ENCODE measurements around the gene GCK.

Gene GCK

DNA sequence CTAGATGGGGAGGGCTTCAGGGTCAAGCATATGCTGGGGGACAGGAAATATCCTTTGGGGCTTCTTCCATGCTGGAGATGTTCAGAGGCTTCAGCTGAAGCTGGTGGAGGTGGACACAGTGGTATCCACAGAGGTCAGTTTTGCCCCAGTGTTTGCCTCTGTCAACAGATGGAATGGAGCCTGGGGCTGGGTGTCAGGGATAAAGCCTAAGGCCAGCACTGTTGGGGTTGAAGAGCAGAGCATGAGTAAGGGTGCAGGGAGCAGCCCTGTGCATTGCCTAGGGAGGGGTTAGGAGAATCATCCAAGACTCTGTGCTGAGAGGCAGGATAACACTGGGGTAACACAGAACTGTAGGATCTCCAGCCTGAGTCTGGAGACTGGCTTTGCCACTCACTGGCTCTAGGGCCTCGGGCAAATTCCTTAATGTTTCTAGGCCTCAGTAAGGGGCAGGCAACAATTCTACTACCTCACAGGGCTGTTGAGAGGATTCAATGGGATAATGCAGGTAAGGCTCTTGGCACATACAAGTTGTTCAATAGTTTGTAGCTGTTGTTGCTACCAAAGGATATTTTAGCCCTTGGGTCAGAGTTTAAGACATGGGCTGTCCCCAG is 26.3 kb downstream of the GCK start:
- TF ChIP-seq, protein P1, sequence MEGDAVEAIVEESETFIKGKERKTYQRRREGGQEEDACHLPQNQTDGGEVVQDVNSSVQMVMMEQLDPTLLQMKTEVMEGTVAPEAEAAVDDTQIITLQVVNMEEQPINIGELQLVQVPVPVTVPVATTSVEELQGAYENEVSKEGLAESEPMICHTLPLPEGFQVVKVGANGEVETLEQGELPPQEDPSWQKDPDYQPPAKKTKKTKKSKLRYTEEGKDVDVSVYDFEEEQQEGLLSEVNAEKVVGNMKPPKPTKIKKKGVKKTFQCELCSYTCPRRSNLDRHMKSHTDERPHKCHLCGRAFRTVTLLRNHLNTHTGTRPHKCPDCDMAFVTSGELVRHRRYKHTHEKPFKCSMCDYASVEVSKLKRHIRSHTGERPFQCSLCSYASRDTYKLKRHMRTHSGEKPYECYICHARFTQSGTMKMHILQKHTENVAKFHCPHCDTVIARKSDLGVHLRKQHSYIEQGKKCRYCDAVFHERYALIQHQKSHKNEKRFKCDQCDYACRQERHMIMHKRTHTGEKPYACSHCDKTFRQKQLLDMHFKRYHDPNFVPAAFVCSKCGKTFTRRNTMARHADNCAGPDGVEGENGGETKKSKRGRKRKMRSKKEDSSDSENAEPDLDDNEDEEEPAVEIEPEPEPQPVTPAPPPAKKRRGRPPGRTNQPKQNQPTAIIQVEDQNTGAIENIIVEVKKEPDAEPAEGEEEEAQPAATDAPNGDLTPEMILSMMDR (IDR thresholded peaks at IDR 0.05; ENCODE audit: borderline replicate concordance, extremely low read depth, low read length, poor library complexity, severe bottlenecking), result no peak
- TF ChIP-seq EZH2 (IDR thresholded peaks at IDR 0.05; ENCODE audit: borderline replicate concordance, low read depth, low read length, severe bottlenecking), result no peak
- no peak overlapping the region for H3K27ac ChIP-seq (ENCODE audit: low read length)
- no peak for DNase-seq

DNA sequence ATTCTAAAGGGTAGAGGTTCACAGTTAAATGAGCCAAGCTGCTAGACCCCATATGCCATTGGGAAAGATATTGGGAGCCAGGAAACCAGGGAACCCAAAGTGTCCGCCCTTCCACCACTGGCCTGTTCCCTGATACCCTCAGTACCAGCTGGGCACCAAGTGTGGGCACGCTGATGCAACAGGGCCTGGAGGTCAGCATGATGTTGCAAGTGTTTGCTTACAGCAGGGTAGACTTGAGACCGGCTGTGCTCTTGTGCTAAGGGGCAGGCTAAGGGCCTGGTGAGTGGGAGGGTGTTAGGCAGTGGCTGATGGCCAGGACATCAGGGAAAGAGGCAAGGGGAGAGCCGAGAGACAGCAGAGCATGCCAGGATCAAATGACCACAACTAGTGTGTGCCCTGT is 27.1 kb downstream of the GCK start:
- H3K36me3 ChIP-seq (ENCODE audit: insufficient read depth, low read length), result no peaks in the 10 kb centered on the region
- H3K79me2 ChIP-seq (ENCODE audit: insufficient read depth, low read length), result no peaks in the 10 kb centered on the region
- ATAC-seq (ENCODE audit: insufficient read depth, low read depth) (no peak), DNase-seq (no peak)
- no peak overlapping the region for H3K4me3 ChIP-seq (ENCODE audit: low read depth in 1 of 2, low read length in 2 of 2)
- H3K9me3 ChIP-seq (ENCODE audit: insufficient read depth, low read length, severe bottlenecking), result no peaks in the 10 kb centered on the region
- H3K9ac ChIP-seq (ENCODE audit: low read depth, low read length), result no peak overlapping the region
- no peak overlapping the region for H2AFZ ChIP-seq (ENCODE audit: low read depth, low read length)
- H3K4me1 ChIP-seq (ENCODE audit: insufficient read depth, low read length), result no peaks in the 10 kb centered on the region
- H3K27me3 ChIP-seq (ENCODE audit: insufficient read depth, low read length, poor library complexity), result no peaks in the 10 kb centered on the region
- no peak overlapping the region for H3K27ac ChIP-seq (ENCODE audit: low read length)
- TF ChIP-seq EZH2 (IDR thresholded peaks at IDR 0.05; ENCODE audit: borderline replicate concordance, low read depth, low read length, severe bottlenecking), result no peak
- TF ChIP-seq, protein P1 (IDR thresholded peaks at IDR 0.05; ENCODE audit: borderline replicate concordance, extremely low read depth, low read length, poor library complexity, severe bottlenecking), result no peak
- no peaks in the 10 kb centered on the region; the same call in 1 of the 2 replicates for H4K20me1 ChIP-seq (ENCODE audit: insufficient read depth, low read length)
- H3K4me2 ChIP-seq (ENCODE audit: insufficient read depth, low read length), result no peak overlapping the region

More for the DNA sequence above, 26.3 kb downstream of the GCK start:
- Histone ChIP-seq H3K4me1 (ENCODE audit: insufficient read depth, low read length) (peaks cover 2% of the 10 kb centered on the region; the same call in 1 of the 2 replicates), H3K4me3 (ENCODE audit: low read depth in 1 of 2, low read length in 2 of 2) (no peak overlapping the region), H3K9me3 (ENCODE audit: insufficient read depth, low read length, severe bottlenecking) (no peaks in the 10 kb centered on the region), H2AFZ (ENCODE audit: low read depth, low read length) (no peak overlapping the region), H4K20me1 (ENCODE audit: insufficient read depth, low read length) (no peaks in the 10 kb centered on the region; the same call in 1 of the 2 replicates), H3K27me3 (ENCODE audit: insufficient read depth, low read length, poor library complexity) (no peaks in the 10 kb centered on the region), H3K36me3 (ENCODE audit: insufficient read depth, low read length) (no peaks in the 10 kb centered on the region), H3K79me2 (ENCODE audit: insufficient read depth, low read length) (no peaks in the 10 kb centered on the region), H3K9ac (ENCODE audit: low read depth, low read length) (no peak overlapping the region), H3K4me2 (ENCODE audit: insufficient read depth, low read length) (no peak overlapping the region)
- no peak for ATAC-seq (ENCODE audit: insufficient read depth, low read depth)

DNA sequence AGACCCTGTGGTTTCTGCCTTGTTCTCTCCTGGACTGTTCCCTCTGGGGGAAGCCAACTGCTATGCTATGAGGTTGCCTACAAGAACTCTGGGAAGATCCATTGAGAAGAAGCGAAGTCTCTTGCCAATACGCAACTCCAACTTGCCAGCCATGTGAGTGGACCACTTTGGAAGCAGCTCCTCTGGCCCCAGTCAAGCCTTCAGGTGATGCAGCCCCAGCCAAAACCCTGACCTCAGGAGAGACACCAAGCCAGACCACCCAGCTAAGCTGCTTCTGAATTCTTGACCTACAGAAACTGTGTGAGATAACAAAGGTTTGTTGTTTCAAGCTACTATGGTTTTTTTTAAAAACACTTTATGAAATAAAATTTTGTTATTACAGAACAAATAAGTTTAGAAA is 27.9 kb downstream of the GCK start:
- H3K27ac ChIP-seq (ENCODE audit: low read length), result no peak overlapping the region
- no peak overlapping the region for H2AFZ ChIP-seq (ENCODE audit: low read depth, low read length)
- no peaks in the 10 kb centered on the region for H3K4me1 ChIP-seq (ENCODE audit: insufficient read depth, low read length)
- DNase-seq (no peak), ATAC-seq (ENCODE audit: insufficient read depth, low read depth) (no peak)
- H3K36me3 ChIP-seq (ENCODE audit: insufficient read depth, low read length), result no peaks in the 10 kb centered on the region
- no peaks in the 10 kb centered on the region for H3K27me3 ChIP-seq (ENCODE audit: insufficient read depth, low read length, poor library complexity)
- TF ChIP-seq, protein P1 (IDR thresholded peaks at IDR 0.05; ENCODE audit: borderline replicate concordance, extremely low read depth, low read length, poor library complexity, severe bottlenecking), result no peak
- TF ChIP-seq EZH2 (IDR thresholded peaks at IDR 0.05; ENCODE audit: borderline replicate concordance, low read depth, low read length, severe bottlenecking), result no peak
- H4K20me1 ChIP-seq (ENCODE audit: insufficient read depth, low read length), result no peaks in the 10 kb centered on the region; the same call in 1 of the 2 replicates
- H3K4me2 ChIP-seq (ENCODE audit: insufficient read depth, low read length), result no peak overlapping the region
- no peak overlapping the region for H3K4me3 ChIP-seq (ENCODE audit: low read depth in 1 of 2, low read length in 2 of 2)
- no peaks in the 10 kb centered on the region for H3K9me3 ChIP-seq (ENCODE audit: insufficient read depth, low read length, severe bottlenecking)
- H3K79me2 ChIP-seq (ENCODE audit: insufficient read depth, low read length), result no peaks in the 10 kb centered on the region
- H3K9ac ChIP-seq (ENCODE audit: low read depth, low read length), result no peak overlapping the region

Data from DND-41 (cell line).